ENCODE results near the gene TRIO.

GRCh38 chr5:14401639-14402038 lies 258.5 kb downstream of the TRIO start:
- TF ChIP-seq PBX3 (CRISPR knock-in tag; IDR thresholded peaks at IDR 0.05) (no peak), GLI4 (tag by site-specific recombination; IDR thresholded peaks at IDR 0.05) (no peak), ELK4 (IDR thresholded peaks at IDR 0.05; ENCODE audit: borderline replicate concordance, low read depth, low read length) (no peak), CTCF (tag by site-specific recombination; IDR thresholded peaks at IDR 0.05) (no peak)
